PC-9 (cell line): Measurements from ENCODE around the gene OR4B1.

Experiments used
- EZH2 ChIP-seq: fragments of 200-600 bp; sonication (generic); IDR thresholded peaks from 2 replicates; pipeline ENCODE4 v1.8.0; 2017; ENCODE audit warnings: antibody characterized with exemption, low read depth
- TF ChIP-seq, protein P1 (sequence below): fragments of 200-600 bp; sonication (generic); conservative IDR thresholded peaks from 2 replicates; pipeline ENCODE4 v1.6.1; 2017; ENCODE audit warnings: mixed run types, antibody characterized with exemption, mild to moderate bottlenecking, moderate library complexity

- TF ChIP-seq, protein P1, sequence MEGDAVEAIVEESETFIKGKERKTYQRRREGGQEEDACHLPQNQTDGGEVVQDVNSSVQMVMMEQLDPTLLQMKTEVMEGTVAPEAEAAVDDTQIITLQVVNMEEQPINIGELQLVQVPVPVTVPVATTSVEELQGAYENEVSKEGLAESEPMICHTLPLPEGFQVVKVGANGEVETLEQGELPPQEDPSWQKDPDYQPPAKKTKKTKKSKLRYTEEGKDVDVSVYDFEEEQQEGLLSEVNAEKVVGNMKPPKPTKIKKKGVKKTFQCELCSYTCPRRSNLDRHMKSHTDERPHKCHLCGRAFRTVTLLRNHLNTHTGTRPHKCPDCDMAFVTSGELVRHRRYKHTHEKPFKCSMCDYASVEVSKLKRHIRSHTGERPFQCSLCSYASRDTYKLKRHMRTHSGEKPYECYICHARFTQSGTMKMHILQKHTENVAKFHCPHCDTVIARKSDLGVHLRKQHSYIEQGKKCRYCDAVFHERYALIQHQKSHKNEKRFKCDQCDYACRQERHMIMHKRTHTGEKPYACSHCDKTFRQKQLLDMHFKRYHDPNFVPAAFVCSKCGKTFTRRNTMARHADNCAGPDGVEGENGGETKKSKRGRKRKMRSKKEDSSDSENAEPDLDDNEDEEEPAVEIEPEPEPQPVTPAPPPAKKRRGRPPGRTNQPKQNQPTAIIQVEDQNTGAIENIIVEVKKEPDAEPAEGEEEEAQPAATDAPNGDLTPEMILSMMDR: no peak
- no peak for TF ChIP-seq EZH2
These were observed 32.3 kb downstream of the OR4B1 start for GRCh38 chr11:48248902-48249301.
